Measurements from ENCODE around the gene ODF2.
A peak's percentile ranks its signal among the peaks of the same experiment; 100 is the strongest.
"Not testable (repeated sequence)": the region's sequence is repeated elsewhere in the genome, so short reads cannot be mapped to it uniquely, and the experiment has no call there.

Gene ODF2

GRCh38 chr9:128424268-128424780, 31.5 kb upstream of the ODF2 start:
- DNase-seq: no peak

GRCh38 chr9:128428644-128429512, 26.9 kb upstream of the ODF2 start:
- DNase-seq: no peak

- DNase-seq: no peak
Measured at GRCh38 chr9:128429513-128430086, 26.2 kb upstream of the ODF2 start.

- no peak for DNase-seq
Measured at GRCh38 chr9:128431207-128431606, 24.6 kb upstream of the ODF2 start.

- no peak for DNase-seq
Measured at GRCh38 chr9:128434340-128434739, 21.5 kb upstream of the ODF2 start.

- no peak for DNase-seq
Measured at GRCh38 chr9:128435611-128436010, 20.2 kb upstream of the ODF2 start.

- DNase-seq: peak; percentile 86
Measured at GRCh38 chr9:128438343-128439109, 17.3 kb upstream of the ODF2 start.

- DNase-seq: no peak
Measured at GRCh38 chr9:128439273-128439672, 16.5 kb upstream of the ODF2 start.

GRCh38 chr9:128442150-128442549, 13.7 kb upstream of the ODF2 start:
- no peak for DNase-seq

GRCh38 chr9:128446505-128446904, 9.3 kb upstream of the ODF2 start:
- not testable (repeated sequence) for DNase-seq

- DNase-seq: no peak
Measured at GRCh38 chr9:128448746-128449145, 7.1 kb upstream of the ODF2 start.

GRCh38 chr9:128454991-128455390, 815 bp upstream of the ODF2 start:
- no peak for DNase-seq

GRCh38 chr9:128456613-128457061, 831 bp downstream of the ODF2 start:
- DNase-seq: peak; percentile 82

GRCh38 chr9:128457207-128457606, 1.4 kb downstream of the ODF2 start:
- no peak for DNase-seq

GRCh38 chr9:128459011-128459410, 3.2 kb downstream of the ODF2 start:
- DNase-seq: no peak

- no peak for DNase-seq
Measured at GRCh38 chr9:128469070-128469469, 13.3 kb downstream of the ODF2 start.

GRCh38 chr9:128470560-128470959, 14.8 kb downstream of the ODF2 start:
- no peak for DNase-seq

GRCh38 chr9:128473104-128473503, 17.3 kb downstream of the ODF2 start:
- DNase-seq: no peak

GRCh38 chr9:128475867-128476266, 20.1 kb downstream of the ODF2 start:
- no peak for DNase-seq

- DNase-seq: no peak
Measured at GRCh38 chr9:128479262-128479661, 23.5 kb downstream of the ODF2 start.

- DNase-seq: no peak
Measured at GRCh38 chr9:128481561-128481960, 25.8 kb downstream of the ODF2 start.

GRCh38 chr9:128482186-128482585, 26.4 kb downstream of the ODF2 start:
- no peak for DNase-seq

- no peak for DNase-seq
Measured at GRCh38 chr9:128484686-128485413, 29.0 kb downstream of the ODF2 start.

Data from activated CD4-positive, alpha-beta T cell treated with anti-CD3 and anti-CD28 coated beads, Interleukin-2, amount 50 U/mL, for 16 hours (primary cell).